Measurements from ENCODE around the gene CYP27B1. TPM values are rescaled to one million over a fixed set of nuclear protein-coding genes. Genes with fewer than 3 reads are reported as not detected.

Gene CYP27B1
- total RNA-seq, 1 donor from 2014 or later = not detected

DNA sequence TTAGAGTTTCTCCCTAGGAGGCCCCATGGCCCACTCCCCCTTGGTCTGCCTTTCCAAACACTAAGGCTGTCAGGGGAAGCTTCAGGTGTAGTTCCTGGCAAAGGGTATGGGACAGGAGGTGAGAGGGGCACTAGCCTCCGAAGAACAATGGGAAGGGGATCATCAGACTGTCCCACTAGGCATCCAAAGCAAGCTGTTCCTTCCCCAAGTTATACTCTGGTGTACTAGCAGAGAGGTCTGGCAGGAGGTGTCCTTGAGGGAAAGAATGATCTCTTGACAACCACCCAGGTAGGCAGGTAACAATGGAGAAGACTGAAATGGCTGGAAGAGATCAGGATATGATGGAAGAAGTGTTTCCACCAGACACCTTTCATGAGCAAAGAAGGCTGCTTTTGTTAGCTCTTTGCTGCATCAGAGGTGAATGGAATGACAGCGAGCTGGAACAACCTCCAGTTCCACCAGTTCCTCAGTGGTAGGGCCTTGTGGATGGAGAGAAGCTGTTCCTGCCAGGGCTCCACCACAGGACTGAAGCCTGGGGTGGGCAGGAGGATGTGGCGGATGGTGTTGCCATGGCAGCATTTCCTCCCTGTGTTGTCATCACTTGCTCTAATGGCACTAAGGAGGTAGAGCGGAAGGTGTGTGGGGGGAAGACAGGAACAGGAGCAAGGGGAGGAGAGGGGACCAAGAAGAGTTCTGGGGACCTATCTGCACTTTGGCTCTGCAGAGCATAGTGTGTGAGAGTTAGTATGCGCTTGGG, 26.0 kb downstream of the CYP27B1 start:
- ATAC-seq (ENCODE audit: poor library complexity) = no peak
- intact Hi-C loops (cut with DNase I) = no loop called here
- peak; percentile 56 for DNase-seq

DNA sequence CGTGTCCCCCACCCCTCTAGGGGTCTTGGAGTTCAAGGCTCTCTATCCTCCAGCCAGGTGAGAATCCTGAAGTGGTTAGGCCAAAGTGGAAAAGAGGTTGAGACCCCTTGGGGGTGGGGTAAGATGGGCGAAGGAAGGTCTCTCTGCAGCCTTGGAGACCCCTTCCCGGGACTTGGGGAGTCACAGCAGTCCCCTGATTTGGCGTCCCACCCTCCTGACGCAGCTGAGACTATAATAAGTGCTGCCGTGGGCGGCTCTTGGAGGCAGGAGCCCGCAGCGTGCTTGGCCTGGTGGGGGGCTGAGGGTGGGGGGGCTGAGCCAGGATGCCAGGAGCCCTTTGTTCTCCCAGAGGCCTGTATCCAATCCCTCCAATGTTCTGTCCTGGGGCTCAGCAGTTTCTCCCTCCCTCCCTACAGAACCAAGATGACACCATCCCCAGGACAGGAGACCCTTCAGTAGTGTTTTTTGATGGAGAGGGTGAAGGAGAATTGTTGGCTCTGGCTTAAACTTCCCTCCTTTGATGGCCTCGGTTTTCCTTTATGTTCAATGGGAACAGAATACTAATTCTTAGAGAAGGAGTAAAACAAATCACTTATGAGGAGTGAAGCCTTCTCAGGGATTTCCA, 26.9 kb downstream of the CYP27B1 start:
- DNase-seq (no peak), ATAC-seq (ENCODE audit: poor library complexity) (no peak)
- intact Hi-C loops (cut with DNase I) = no loop called here

DNA sequence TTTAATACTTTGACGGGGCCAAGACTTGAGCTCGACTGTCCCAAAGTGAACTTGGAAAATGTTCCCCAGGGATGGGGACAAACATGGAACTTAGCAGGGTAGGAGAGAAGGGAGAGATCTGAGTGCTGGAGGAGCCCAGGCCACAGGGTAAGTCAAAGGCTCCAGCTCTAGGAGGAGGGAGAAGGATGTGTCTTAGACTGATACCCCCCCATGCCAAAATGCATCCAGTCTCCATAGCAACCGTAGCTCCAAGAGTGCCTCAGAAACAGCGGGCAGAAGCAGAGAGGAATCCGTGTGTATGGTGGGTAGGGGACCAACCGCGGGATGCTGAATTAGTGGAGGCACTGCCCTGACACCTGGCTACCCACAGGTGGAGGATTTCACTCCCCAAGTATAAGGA, 27.5 kb downstream of the CYP27B1 start:
- no peak for DNase-seq
- intact Hi-C loops (cut with DNase I) = no loop called here
- no peak for ATAC-seq (ENCODE audit: poor library complexity)

DNA sequence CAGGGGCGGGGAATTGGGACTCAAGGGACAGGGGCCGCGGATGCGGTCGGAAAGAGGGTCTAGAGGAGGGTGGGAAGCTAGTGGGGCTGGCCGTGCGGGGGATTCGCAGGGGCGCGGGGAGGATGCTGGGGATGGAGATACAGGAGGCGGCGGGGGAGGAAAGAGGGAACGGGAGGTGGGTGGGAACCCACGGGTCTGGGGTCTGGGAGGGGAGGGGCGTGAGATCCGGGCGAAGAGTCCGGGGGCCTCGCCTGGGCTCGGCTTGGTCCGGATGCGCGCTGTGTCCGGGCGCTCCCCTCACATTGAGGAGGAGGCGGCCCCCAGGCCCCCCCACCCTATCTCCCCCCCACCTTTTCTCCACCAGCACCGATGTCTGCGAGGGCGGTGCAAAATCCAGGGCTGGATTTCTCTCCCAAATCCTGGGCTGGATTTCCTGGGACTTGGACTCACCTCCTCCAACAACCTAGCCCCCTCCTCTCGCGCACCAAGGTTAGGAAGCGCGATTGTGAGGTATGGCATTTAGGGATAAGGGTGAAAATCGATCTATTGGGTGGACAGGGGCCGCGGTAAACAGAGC, 28.1 kb downstream of the CYP27B1 start, which contains the start of gene AGAP2:
TSS of gene AGAP2 (minus strand) at position 82 of the 577 bp plus-strand sequence. CDS start 496 bp downstream, outside the sequence.
- intact Hi-C loops (cut with DNase I) = no loop called here
- DNase-seq (peak; percentile 39), ATAC-seq (ENCODE audit: poor library complexity) (no peak)

DNA sequence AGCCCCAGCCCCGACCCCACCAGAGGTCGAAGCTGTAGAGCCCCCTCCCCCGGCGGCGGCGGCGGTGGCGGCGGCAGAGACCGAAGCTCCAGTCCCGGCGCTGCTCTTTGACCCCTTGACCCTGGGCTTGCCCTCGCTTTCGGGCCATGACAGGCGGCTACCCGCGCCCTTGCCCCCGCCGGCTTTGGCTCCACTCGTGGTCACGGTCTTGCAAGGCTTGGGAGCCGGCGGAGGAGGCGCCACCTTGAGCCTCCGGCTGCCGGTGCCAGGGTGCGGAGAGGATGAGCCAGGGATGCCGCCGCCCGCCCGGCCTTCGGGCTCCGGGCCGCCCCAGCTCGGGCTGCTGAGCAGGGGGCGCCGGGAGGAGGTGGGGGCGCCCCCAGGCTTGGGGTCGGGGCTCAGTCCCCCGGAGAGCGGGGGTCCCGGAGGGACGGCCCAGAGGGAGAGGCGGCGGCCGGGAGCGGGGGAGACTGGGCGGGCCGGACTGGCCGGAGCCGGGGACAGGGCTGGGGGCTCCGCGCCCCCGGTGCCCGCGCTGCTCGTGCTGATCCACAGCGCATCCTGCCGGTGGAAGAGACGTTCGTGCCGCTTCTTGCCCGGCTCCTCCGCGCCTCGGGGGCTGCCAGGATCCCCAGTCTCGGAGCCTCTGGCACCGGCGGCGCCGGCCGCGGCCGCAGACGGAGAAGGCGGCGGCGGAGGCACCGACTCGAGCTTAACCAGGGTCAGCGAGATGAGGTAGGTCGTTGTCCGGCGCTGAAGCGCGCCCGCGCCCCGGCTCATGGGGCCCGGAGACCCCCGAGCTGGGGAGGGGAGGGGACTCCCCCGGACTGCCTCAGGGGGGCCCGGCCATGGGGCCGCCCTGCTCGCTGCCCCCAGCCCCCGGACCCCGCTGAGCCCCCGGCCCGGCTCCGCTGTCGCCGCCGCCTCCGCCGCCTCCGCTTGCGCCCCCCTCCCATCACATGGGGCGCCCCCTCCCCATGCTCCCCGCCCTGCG, 29.1 kb downstream of the CYP27B1 start:
- DNase-seq (peak; percentile 43), ATAC-seq (ENCODE audit: poor library complexity) (peak; percentile 2)
- intact Hi-C loops (cut with DNase I) = no loop called here

DNA sequence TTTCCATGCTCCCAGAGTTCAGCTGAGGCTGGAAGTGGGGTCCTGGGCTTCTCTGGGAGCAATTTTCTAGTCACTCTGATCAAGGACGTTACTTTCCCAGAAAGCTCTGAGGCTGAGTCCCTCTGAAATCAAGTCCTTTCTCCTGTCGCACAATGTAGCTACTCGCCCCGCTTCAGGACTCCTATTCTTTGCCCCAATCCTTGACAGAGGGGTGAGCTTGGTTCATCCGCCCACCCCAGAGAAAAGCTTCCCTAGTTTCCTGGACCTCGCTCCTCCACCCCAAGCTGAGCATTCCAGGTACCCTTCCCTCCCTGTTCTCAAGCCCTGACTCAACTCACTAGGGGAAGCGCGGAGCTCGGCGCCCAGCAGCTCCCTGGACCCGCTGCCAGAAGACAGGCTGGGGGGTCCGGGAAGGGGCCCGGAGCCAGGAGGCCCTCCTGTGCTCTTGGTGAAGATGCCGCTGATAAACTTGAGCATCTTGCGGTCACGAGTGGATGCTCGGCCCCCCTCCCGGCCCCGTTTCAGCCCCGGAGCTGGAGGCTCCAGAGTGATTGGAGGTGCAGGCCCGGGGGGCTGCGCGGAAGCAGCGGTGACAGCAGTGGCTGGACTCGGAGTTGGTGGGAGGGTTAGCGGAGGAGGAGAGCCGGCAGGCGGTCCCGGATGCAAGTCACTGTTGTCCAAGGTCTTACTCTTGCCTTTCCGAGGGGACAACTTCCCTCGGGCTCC, 30.0 kb downstream of the CYP27B1 start:
- DNase-seq (no peak), ATAC-seq (ENCODE audit: poor library complexity) (no peak)
- intact Hi-C loops (cut with DNase I) = no loop called here

DNA sequence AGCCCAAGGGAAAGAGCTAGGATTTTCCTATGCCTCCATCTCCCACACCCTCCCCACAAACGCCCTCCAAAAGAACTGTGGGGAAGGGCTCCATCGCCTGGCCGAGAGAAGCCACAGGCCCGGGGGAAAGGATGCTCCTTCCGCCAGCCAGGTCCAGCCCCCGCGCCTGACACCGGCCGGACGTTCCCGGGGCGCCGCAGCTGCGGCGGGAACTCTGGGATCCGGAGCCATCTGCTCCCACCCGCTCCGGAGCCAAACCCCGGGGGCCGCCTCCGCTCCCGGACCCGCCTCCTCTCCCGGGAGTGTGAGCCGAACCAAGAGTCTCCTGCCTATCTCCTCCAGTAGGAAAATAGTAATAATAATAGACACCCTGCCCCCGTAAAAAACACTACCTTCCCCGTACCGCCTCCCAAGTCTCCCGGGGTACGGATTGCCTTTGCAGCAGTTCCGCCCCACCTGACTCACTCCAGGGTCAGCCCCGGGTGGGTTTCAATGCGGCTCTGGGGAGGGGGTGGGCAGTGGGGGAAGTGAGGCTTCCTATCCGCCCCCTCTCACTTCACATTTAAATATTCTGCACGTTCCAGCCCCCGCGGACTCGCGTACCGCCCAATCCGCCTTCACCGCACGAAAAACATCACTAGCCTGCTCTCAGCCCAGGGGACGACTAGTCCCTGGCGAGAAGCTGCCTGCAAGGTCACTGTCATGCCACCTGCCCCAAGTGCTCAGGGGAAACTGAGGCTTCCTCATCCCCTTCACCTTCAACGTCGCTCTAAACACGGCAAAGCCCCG, 30.7 kb downstream of the CYP27B1 start:
- peak; percentile 48 for ATAC-seq (ENCODE audit: poor library complexity)
- intact Hi-C loops (cut with DNase I) = no loop called here
- DNase-seq = peak; percentile 50

DNA sequence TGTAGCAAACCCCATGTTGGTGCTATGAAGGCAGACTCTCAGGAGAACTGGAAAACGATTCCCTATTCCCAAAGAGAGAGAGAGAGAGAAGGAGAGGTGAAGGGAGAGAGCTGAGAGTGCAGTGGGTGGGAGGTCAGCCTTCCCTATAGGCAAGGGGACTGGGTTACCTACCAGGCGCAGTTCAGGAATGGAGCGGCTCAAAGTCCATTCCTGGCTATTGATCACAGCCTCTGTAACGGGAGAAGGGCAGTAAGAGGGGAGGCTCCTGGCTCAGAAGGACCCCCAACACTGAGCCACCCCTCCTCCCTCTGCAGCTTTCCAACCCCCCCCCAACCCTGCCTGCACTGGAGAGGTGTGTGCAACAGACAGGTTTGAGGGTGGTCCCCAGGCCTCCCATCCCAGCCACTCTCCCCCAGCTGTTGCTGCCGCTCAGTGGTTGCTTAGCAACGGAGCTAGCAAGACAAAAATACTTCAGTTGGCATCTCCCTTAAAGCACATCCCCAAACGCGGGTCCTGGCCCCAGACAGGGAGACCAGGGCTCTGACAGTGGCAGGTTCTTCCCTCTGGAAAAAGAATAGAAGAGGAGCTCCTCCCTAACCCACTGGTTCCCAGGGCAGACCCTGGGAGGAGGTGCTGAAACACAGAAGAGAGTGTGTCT, 31.6 kb downstream of the CYP27B1 start:
- DNase-seq (no peak), ATAC-seq (ENCODE audit: poor library complexity) (no peak)
- intact Hi-C loops (cut with DNase I) = no loop called here

DNA sequence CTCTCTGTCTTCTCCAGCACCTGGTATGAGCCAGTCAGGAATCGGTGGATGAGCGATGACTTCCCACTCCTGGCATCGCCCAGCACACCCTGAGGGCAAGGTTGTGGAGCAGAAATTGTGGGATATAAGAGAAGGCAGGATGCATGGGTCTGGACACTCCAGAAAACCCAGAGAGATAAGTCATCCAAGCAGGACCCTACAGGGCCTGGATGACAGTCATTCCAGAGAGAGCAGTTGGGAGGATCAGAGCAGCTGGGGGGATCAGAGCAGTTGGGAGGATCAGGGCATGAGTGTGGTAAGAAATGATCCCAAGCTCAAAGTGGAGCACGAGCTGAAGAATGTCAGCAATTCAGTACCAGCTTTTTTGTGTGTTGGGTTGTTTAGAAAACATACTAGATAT, 32.3 kb downstream of the CYP27B1 start:
- intact Hi-C loops (cut with DNase I) = no loop called here
- no peak for ATAC-seq (ENCODE audit: poor library complexity)

DNA sequence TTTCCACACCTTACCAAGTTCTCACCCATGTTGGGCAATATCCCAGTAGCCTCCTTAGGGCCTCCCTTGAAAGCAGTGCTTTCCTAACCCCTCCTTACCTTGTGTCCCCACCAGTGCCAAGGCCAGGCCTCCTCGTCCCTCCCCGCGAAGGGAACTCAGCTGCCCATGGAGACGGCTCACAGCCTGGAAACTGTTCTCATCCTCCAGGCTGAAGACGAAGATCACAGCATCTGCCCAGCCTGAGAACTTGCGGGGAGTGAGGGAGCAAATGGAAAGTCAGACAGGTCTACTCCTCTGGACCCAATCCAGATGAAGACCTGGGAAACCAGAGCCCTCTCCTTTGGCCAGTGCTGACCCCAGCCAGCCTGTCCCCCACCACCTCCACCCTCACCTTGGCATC, 33.0 kb downstream of the CYP27B1 start:
- ATAC-seq (ENCODE audit: poor library complexity) (no peak), DNase-seq (no peak)
- intact Hi-C loops (cut with DNase I) = no loop called here

More for the DNA sequence above, 32.3 kb downstream of the CYP27B1 start:
- DNase-seq = no peak

DNA sequence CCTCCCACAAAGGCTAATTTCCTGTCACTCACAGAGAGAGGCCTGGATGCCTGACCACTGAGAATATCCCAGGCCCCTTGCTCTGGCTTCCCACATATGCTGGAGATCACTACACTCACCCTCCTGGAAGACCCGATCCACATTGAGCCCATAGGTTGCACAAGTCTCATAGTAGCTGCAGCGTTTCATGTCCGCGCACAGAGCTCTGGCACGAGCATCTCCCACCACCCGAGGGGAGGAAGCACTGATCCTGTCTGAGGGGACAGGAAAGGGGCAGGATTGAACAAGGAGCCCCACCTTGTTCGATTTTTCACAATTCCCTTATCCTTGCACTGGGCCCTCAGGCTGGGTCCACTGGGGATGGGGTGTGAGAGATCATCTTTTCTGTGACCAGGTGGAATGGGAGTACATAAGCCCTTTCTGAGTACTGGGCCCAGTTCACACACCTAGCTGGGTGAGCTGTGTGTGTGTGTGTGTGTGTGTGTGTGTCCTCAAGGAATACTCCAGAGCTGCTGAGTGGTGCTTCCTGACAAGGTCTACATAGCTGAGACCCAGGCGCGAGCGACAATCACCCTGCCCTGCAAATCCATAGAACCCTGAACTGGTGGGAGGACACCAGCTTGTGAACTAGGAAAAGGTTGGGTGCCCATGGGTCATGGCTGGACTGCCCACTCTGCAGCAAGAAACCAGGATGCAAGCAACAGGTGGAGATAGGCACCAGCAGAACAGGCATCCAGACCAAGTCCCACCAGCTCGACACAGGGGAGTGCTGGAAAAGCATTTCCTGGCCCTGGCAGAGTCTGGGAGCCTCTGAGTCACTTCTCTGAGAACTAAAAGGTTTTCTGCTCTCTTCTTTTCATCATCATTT, 33.9 kb downstream of the CYP27B1 start:
- ATAC-seq (ENCODE audit: poor library complexity) = no peak
- no peak for DNase-seq
- intact Hi-C loops (cut with DNase I) = no loop called here

DNA sequence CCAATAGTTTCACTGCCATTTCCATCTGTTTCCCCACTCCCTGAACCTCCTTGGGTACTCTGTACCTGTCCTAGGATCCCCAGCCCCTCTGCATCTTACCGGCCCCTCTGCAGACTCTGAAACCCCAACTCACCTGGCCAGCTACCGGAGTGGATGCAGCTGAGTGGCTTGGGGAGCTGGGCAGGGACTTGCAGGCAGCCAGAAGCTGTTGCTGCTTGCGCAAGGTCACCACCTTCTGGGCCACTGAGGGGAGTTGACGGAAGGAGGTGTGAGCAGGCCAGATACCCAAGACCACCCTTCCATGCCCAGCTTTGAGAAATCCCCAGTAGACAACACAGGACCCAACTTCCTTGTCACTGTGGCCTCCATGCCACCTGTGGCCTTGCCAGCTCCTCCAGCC, 34.6 kb downstream of the CYP27B1 start:
- ATAC-seq (ENCODE audit: poor library complexity) (no peak), DNase-seq (no peak)
- intact Hi-C loops (cut with DNase I) = no loop called here

DNA sequence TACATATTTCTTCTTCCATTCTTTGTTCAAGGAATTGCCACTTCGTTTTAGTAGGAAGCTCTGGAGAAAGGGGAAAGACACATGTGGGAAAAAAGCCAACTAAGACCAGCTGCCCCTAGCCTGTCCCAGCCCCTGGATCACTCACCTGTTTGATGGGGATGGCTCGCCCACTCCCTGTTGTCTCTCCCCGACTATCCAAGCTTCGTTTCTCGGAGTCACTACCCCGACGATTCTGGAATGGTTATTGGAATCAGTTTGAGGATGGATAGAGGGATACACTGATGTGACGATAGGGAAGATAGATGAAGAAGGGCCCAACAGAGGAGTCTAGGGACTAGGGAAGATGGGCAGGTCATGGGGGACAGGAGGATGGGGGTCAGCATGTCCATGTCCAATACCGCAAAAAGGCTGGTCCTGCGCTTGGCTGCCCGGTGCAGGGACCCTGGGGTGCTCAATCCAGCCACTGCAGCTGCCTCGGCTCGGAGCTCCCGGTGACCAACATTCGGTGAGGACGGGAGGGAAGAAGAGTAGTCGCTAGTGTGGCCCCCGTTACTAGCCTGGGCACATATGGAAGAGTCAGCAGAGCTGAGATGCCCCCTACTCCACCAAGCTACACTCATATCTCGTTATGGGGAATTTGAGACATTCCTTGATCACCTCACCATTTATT, 35.3 kb downstream of the CYP27B1 start:
- DNase-seq (no peak), ATAC-seq (ENCODE audit: poor library complexity) (no peak)
- intact Hi-C loops (cut with DNase I) = no loop called here

DNA sequence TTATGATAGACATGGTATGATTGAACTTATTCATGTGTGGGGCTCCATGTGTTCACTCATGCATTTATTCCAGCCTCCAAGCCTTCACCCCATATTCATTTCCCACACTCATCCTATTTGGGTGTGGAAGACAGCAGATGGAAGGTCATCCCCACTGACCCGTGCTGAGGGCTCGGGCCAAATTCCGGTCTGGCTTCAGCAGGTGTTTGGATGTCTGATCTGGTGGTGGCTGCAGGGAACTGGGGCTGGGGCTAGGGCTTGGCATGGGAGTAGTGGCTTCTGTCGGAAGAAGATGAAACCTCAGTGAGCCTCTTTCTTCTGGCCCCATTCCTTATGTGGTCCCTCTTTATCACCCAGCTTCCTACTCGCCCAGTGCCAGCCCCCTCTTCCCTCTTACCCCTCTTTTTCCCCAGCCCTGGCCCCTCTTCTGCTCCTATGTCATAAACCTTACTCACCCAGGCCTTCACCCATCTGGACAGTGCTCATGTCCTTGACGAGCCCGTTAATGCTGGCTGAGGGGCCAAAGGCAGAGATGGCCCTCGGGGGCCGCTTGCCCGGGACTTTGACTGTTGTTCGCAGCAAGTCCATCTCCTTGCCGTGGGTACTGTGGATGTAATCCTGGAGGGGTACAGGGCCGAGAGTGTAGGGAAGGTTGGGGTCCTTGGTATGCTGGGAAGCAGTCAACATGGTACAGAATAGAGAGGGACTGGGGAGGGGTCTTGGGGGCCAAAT, 36.4 kb downstream of the CYP27B1 start:
- intact Hi-C loops (cut with DNase I) = no loop called here
- DNase-seq (no peak), ATAC-seq (ENCODE audit: poor library complexity) (no peak)

DNA sequence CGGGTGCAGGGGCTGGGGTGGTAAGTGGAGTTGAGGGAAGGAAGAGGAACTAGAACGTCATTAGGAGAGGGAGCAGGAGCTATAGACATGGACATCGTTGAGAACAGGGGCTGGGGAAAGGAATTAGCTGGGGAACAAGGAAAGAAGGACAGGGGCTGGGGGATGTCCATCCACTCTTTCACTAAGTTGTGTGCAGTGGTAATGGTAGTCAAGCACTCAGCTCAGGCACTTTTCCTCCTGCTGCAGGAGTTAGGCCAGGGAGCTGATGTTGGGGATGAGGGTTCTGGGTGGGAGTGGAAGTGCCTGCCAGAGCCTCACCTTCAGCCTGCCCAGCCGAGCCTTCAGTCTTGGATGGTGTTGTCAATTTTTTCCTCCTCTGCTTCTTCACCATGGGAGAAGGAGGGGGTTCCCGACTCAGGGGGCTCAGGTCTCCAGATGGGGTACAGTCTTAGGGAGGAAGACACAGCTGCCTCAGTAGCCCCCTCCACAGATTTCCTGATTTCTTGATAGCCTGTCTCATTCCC, 37.5 kb downstream of the CYP27B1 start:
- ATAC-seq (ENCODE audit: poor library complexity) (no peak), DNase-seq (no peak)
- intact Hi-C loops (cut with DNase I) = no loop called here
